Upper lobe of right lung (tissue), 1 donor: ENCODE data around the gene SLC18A3. TPM values are rescaled to one million over a fixed set of nuclear protein-coding genes. Genes with fewer than 3 reads are reported as not detected.
A peak's percentile ranks its signal among the peaks of the same experiment; 100 is the strongest.

Experiments
- ATAC-seq: fragments of 200-7000 bp; cut with Tn5 transposase; one replicate; pipeline ENCODE4 v1.9.1; 2020; ENCODE audit warnings: mild to moderate bottlenecking, moderate library complexity
- DNase-seq: peaks from one replicate; pipeline ENCODE4 v3.0.0-alpha.2; 2020
- H3K27ac ChIP-seq: fragments of 200-600 bp; one replicate; pipeline ENCODE4 v1.8.0; 2022
- H3K27me3 ChIP-seq: fragments of 200-600 bp; one replicate; pipeline ENCODE4 v1.8.0; 2022; ENCODE audit warnings: mild to moderate bottlenecking
- H3K36me3 ChIP-seq: fragments of 200-600 bp; one replicate; pipeline ENCODE4 v1.8.0; 2022
- H3K4me1 ChIP-seq: fragments of 200-600 bp; one replicate; pipeline ENCODE4 v1.8.0; 2022
- H3K4me3 ChIP-seq: fragments of 200-600 bp; one replicate; pipeline ENCODE4 v1.8.0; 2022; ENCODE audit warnings: mild to moderate bottlenecking
- H3K9me3 ChIP-seq: fragments of 200-600 bp; one replicate; pipeline ENCODE4 v1.8.0; 2022
- intact Hi-C: fragments of 100-400 bp; cut with DNase I; formaldehyde crosslinking; loops from one replicate; pipeline ENCODE4 v1.11.0; 2022
- total RNA-seq: library from RNA; stranded (reverse); fragmentation: NEBNext Ultra II Directional; extraction: Animal tissue kit (Norgen Biotek cat#: 25700); gene quantifications from one replicate; pipeline ENCODE4 v1.2.1, GENCODE V29; 2021
- TF ChIP-seq, protein P1 (sequence below): fragments of 200-600 bp; IDR thresholded peaks from one replicate; pipeline ENCODE4 v1.8.0; 2022; ENCODE audit warnings: antibody characterized with exemption
- donor health status: DM: no; HTN: yes; CAD: no; lungs with severe emphysema.

SLC18A3 gene
- total RNA-seq, 1 donor from 2014 or later, result not detected

- H3K27me3 ChIP-seq, result peaks cover 79% of the 10 kb centered on the region
Measured at GRCh38 chr10:49616421-49617101, 6.5 kb downstream of the SLC18A3 start.

GRCh38 chr10:49617121-49618020 lies 7.3 kb downstream of the SLC18A3 start:
- Histone ChIP-seq H3K27ac (no peak overlapping the region), H3K9me3 (no peaks in the 10 kb centered on the region), H3K4me1 (no peaks in the 10 kb centered on the region), H3K4me3 (no peak overlapping the region), H3K27me3 (peaks cover 71% of the 10 kb centered on the region), H3K36me3 (no peaks in the 10 kb centered on the region)
- TF ChIP-seq, protein P1, sequence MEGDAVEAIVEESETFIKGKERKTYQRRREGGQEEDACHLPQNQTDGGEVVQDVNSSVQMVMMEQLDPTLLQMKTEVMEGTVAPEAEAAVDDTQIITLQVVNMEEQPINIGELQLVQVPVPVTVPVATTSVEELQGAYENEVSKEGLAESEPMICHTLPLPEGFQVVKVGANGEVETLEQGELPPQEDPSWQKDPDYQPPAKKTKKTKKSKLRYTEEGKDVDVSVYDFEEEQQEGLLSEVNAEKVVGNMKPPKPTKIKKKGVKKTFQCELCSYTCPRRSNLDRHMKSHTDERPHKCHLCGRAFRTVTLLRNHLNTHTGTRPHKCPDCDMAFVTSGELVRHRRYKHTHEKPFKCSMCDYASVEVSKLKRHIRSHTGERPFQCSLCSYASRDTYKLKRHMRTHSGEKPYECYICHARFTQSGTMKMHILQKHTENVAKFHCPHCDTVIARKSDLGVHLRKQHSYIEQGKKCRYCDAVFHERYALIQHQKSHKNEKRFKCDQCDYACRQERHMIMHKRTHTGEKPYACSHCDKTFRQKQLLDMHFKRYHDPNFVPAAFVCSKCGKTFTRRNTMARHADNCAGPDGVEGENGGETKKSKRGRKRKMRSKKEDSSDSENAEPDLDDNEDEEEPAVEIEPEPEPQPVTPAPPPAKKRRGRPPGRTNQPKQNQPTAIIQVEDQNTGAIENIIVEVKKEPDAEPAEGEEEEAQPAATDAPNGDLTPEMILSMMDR, result no peak
- DNase-seq (peak; percentile 46), ATAC-seq (no peak)
- intact Hi-C loops, result no loop called here

More at GRCh38 chr10:49616421-49617101, 6.5 kb downstream of the SLC18A3 start:
- TF ChIP-seq, protein P1, result no peak
- H3K9me3 ChIP-seq, result no peaks in the 10 kb centered on the region
- H3K36me3 ChIP-seq, result no peaks in the 10 kb centered on the region
- intact Hi-C loops, result no loop called here
- ATAC-seq (no peak), DNase-seq (peak; percentile 8)
- H3K27ac ChIP-seq, result no peak overlapping the region
- no peak overlapping the region for H3K4me3 ChIP-seq
- H3K4me1 ChIP-seq, result no peaks in the 10 kb centered on the region

DNA sequence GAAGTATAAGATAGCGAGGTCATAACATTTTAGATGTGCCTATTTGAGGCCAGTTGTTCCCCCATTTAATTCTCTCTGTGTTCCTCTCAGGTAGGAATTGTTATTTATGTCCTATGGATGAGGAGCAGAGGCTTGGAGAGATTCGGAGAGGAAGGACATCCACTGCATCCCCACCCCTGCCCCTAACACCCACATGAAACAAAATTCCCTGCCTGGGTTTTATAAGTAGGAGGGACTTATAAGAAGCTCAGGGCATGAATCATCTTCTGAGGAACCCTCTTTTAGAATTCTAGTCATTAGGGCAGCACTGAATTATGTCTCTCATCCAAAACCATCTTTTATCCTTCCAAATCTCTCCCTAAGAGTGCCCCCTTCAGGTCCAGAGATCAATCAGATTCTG lies 8.7 kb downstream of the SLC18A3 start:
- Histone ChIP-seq H3K9me3 (no peaks in the 10 kb centered on the region), H3K27ac (no peak overlapping the region), H3K27me3 (peaks cover 56% of the 10 kb centered on the region), H3K36me3 (no peaks in the 10 kb centered on the region), H3K4me3 (no peak overlapping the region), H3K4me1 (no peaks in the 10 kb centered on the region)
- no peak for DNase-seq
- TF ChIP-seq, protein P1, result no peak
- intact Hi-C loops, result no loop called here
- ATAC-seq, result no peak

- intact Hi-C loops, result no loop called here
- peaks cover 48% of the 10 kb centered on the region for H3K27me3 ChIP-seq
- TF ChIP-seq, protein P1, result no peak
- DNase-seq, result peak; percentile 25
- H3K36me3 ChIP-seq, result no peaks in the 10 kb centered on the region
- no peaks in the 10 kb centered on the region for H3K9me3 ChIP-seq
- H3K4me1 ChIP-seq, result no peaks in the 10 kb centered on the region
- no peak overlapping the region for H3K4me3 ChIP-seq
- ATAC-seq, result no peak
- no peak overlapping the region for H3K27ac ChIP-seq
Measured at GRCh38 chr10:49619613-49620012, 9.5 kb downstream of the SLC18A3 start.

DNA sequence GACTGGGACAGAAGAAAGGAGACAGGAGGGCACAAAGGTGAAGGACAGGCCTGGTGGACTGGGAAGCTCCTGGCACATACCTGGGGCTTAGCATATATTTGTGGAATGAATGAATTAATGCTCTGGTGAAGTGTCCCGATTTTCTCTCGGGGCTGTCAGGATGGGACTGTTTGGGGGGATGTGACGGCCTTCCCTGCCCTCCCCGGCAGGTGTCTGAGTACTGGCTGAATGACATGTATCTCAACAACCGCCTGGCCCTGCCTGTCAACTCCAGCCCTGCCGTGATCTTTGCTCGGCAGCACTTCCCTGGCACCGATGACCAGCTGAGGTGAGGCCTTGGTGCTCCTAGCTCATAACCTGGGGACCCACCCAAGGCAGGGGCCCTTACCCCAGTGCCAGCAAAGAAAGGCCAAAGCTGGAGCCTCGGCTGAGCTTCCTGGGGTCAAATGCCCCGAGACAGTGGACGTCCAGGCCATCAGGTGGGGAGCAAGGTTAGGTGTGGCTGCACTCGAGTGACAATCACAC lies 10.2 kb downstream of the SLC18A3 start:
- no peak overlapping the region for H3K4me3 ChIP-seq
- no peak overlapping the region for H3K27ac ChIP-seq
- intact Hi-C loops, result no loop called here
- no peaks in the 10 kb centered on the region for H3K9me3 ChIP-seq
- H3K4me1 ChIP-seq, result no peaks in the 10 kb centered on the region
- ATAC-seq, result no peak
- peaks cover 41% of the 10 kb centered on the region for H3K27me3 ChIP-seq
- no peaks in the 10 kb centered on the region for H3K36me3 ChIP-seq
- DNase-seq, result peak; percentile 40
- TF ChIP-seq, protein P1, result no peak
